WTC11 (cell line): ENCODE results near the gene GNA12. TPM values are rescaled to one million over a fixed set of nuclear protein-coding genes. Genes with fewer than 3 reads are reported as not detected.

ENCODE experiments used
- ATAC-seq: fragments of 200-7000 bp; cut with Tn5 transposase; 2 replicates; pipeline ENCODE4 v1.10.0; 2021; ENCODE audit warnings: mild to moderate bottlenecking, moderate library complexity
- CTCF ChIA-PET: fragments of 300-600 bp; sonication (Branson Sonifier 250); formaldehyde crosslinking; loops from one replicate; lab custom pipeline; 2021; ENCODE audit warnings: antibody characterized with exemption; lab: Charles Lee
- POLR2A ChIA-PET: fragments of 350-600 bp; sonication (Branson Sonifier 250); formaldehyde crosslinking; loops from one replicate; lab custom pipeline; 2021; ENCODE audit warnings: antibody characterized with exemption; lab: Charles Lee
- DNase-seq: peaks from one replicate; pipeline ENCODE4 v3.0.0; 2021; ENCODE audit warnings: low spot score
- H3K27ac Mint-ChIP-seq: 2 replicates; pipeline ENCODE4 v1.8.0; 2021; ENCODE audit warnings: mixed read lengths
- H3K27me3 Mint-ChIP-seq: 2 replicates; pipeline ENCODE4 v1.8.0; 2021; ENCODE audit warnings: low read depth, mild to moderate bottlenecking, moderate library complexity, mixed read lengths
- H3K36me3 Mint-ChIP-seq: 2 replicates; pipeline ENCODE4 v1.8.0; 2021; ENCODE audit warnings: mixed read lengths
- H3K4me1 Mint-ChIP-seq: 2 replicates; pipeline ENCODE4 v1.8.0; 2022; ENCODE audit warnings: mixed read lengths
- H3K4me3 Mint-ChIP-seq: 2 replicates; pipeline ENCODE4 v1.8.0; 2021; ENCODE audit warnings: mild to moderate bottlenecking, moderate library complexity, mixed read lengths
- H3K9me3 Mint-ChIP-seq: 2 replicates; pipeline ENCODE4 v1.8.0; 2021; ENCODE audit warnings: mixed read lengths
- CREB1 ChIP-seq: sonication (generic); formaldehyde crosslinking; IDR thresholded peaks from 2 replicates; pipeline ENCODE4 v1.8.0; 2023; ENCODE audit warnings: mild to moderate bottlenecking, missing genetic modification reagents
- EMX1 ChIP-seq: fragments of 250-450 bp; sonication (Bioruptor Pico); IDR thresholded peaks from 2 replicates; pipeline ENCODE4 v1.8.0; 2021; ENCODE audit warnings: mild to moderate bottlenecking
- FOXP1 ChIP-seq: sonication (generic); formaldehyde crosslinking; IDR thresholded peaks from 2 replicates; pipeline ENCODE4 v1.8.0; 2022; ENCODE audit warnings: missing genetic modification reagents, mild to moderate bottlenecking, moderate library complexity, borderline replicate concordance
- HMGA2 ChIP-seq: fragments of 250-450 bp; sonication (Bioruptor Pico); IDR thresholded peaks from 2 replicates; pipeline ENCODE4 v1.4.0; 2021; ENCODE audit warnings: mild to moderate bottlenecking, moderate library complexity
- NFYB ChIP-seq: sonication (generic); formaldehyde crosslinking; conservative IDR thresholded peaks from 2 replicates; pipeline ENCODE4 v1.8.0; 2022; ENCODE audit warnings: low read depth, missing genetic modification reagents
- NR1H2 ChIP-seq: sonication (generic); formaldehyde crosslinking; IDR thresholded peaks from 2 replicates; pipeline ENCODE4 v1.9.0; 2021; ENCODE audit warnings: mild to moderate bottlenecking, moderate library complexity, missing genetic modification reagents
- ZNF232 ChIP-seq: sonication (generic); formaldehyde crosslinking; IDR thresholded peaks from 2 replicates; pipeline ENCODE4 v1.8.0; 2022; ENCODE audit warnings: mild to moderate bottlenecking, missing genetic modification reagents
- total RNA-seq: library from RNA; stranded (reverse); gene quantifications from 3 replicates; pipeline ENCODE4 v1.2.3, GENCODE V29; 2021
- TF ChIP-seq, protein P1 (sequence below): sonication (generic); formaldehyde crosslinking; IDR thresholded peaks from 2 replicates; pipeline ENCODE4 v1.8.0; 2022; ENCODE audit warnings: missing genetic modification reagents
- TF ChIP-seq, protein P2 (sequence below): fragments of 250-450 bp; sonication (Bioruptor Pico); IDR thresholded peaks from 2 replicates; pipeline ENCODE4 v1.8.0; 2021; ENCODE audit warnings: mild to moderate bottlenecking
- TF ChIP-seq, protein P3 (sequence below): sonication (generic); formaldehyde crosslinking; IDR thresholded peaks from 2 replicates; pipeline ENCODE4 v1.8.1; 2023; ENCODE audit warnings: mild to moderate bottlenecking, missing genetic modification reagents, borderline replicate concordance
- TF ChIP-seq, protein P4 (sequence below): sonication (generic); formaldehyde crosslinking; IDR thresholded peaks from 2 replicates; pipeline ENCODE4 v1.8.1; 2023; ENCODE audit warnings: mild to moderate bottlenecking, missing genetic modification reagents, moderate library complexity
- TF ChIP-seq, protein P5 (sequence below): sonication (generic); formaldehyde crosslinking; IDR thresholded peaks from 2 replicates; pipeline ENCODE4 v1.8.1; 2022; ENCODE audit warnings: mild to moderate bottlenecking, missing genetic modification reagents, moderate library complexity, borderline replicate concordance
- TF ChIP-seq, protein P6 (sequence below): sonication (generic); formaldehyde crosslinking; conservative IDR thresholded peaks from 2 replicates; pipeline ENCODE4 v1.8.1; 2022; ENCODE audit warnings: mild to moderate bottlenecking, missing genetic modification reagents

GNA12 gene
- total RNA-seq, 1 experiment from 2014 or later = 99.6 TPM

DNA sequence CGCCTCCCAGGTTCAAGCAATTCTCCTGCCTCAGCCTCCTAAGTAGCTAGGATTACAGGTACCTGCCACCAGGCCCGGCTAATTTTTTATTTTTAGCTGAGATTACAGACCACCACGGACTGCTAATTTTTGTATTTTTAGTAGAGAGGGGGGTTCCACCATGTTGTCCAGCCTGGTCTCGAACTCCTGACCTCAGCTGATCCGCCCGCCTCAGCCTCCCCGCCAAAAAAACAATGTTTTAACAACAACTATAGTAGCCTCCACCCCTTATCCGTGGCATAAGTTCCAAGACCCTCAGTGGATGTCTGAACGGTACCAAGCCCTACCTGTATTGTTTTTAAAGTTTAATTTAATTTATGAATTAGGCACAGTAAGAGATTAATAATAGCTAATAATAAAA, 48.2 kb downstream of the GNA12 start:
- CTCF ChIA-PET = no interaction called here
- POLR2A ChIA-PET = no interaction called here

More for the DNA sequence above, 48.2 kb downstream of the GNA12 start:
- no peak for ATAC-seq
- TF ChIP-seq HMGA2 = no peak
- TF ChIP-seq, protein P1, sequence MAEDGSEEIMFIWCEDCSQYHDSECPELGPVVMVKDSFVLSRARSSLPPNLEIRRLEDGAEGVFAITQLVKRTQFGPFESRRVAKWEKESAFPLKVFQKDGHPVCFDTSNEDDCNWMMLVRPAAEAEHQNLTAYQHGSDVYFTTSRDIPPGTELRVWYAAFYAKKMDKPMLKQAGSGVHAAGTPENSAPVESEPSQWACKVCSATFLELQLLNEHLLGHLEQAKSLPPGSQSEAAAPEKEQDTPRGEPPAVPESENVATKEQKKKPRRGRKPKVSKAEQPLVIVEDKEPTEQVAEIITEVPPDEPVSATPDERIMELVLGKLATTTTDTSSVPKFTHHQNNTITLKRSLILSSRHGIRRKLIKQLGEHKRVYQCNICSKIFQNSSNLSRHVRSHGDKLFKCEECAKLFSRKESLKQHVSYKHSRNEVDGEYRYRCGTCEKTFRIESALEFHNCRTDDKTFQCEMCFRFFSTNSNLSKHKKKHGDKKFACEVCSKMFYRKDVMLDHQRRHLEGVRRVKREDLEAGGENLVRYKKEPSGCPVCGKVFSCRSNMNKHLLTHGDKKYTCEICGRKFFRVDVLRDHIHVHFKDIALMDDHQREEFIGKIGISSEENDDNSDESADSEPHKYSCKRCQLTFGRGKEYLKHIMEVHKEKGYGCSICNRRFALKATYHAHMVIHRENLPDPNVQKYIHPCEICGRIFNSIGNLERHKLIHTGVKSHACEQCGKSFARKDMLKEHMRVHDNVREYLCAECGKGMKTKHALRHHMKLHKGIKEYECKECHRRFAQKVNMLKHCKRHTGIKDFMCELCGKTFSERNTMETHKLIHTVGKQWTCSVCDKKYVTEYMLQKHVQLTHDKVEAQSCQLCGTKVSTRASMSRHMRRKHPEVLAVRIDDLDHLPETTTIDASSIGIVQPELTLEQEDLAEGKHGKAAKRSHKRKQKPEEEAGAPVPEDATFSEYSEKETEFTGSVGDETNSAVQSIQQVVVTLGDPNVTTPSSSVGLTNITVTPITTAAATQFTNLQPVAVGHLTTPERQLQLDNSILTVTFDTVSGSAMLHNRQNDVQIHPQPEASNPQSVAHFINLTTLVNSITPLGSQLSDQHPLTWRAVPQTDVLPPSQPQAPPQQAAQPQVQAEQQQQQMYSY (CRISPR knock-in tag) = no peak
- TF ChIP-seq, protein P2, sequence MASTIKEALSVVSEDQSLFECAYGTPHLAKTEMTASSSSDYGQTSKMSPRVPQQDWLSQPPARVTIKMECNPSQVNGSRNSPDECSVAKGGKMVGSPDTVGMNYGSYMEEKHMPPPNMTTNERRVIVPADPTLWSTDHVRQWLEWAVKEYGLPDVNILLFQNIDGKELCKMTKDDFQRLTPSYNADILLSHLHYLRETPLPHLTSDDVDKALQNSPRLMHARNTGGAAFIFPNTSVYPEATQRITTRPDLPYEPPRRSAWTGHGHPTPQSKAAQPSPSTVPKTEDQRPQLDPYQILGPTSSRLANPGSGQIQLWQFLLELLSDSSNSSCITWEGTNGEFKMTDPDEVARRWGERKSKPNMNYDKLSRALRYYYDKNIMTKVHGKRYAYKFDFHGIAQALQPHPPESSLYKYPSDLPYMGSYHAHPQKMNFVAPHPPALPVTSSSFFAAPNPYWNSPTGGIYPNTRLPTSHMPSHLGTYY (CRISPR knock-in tag) = no peak
- TF ChIP-seq, protein P3, sequence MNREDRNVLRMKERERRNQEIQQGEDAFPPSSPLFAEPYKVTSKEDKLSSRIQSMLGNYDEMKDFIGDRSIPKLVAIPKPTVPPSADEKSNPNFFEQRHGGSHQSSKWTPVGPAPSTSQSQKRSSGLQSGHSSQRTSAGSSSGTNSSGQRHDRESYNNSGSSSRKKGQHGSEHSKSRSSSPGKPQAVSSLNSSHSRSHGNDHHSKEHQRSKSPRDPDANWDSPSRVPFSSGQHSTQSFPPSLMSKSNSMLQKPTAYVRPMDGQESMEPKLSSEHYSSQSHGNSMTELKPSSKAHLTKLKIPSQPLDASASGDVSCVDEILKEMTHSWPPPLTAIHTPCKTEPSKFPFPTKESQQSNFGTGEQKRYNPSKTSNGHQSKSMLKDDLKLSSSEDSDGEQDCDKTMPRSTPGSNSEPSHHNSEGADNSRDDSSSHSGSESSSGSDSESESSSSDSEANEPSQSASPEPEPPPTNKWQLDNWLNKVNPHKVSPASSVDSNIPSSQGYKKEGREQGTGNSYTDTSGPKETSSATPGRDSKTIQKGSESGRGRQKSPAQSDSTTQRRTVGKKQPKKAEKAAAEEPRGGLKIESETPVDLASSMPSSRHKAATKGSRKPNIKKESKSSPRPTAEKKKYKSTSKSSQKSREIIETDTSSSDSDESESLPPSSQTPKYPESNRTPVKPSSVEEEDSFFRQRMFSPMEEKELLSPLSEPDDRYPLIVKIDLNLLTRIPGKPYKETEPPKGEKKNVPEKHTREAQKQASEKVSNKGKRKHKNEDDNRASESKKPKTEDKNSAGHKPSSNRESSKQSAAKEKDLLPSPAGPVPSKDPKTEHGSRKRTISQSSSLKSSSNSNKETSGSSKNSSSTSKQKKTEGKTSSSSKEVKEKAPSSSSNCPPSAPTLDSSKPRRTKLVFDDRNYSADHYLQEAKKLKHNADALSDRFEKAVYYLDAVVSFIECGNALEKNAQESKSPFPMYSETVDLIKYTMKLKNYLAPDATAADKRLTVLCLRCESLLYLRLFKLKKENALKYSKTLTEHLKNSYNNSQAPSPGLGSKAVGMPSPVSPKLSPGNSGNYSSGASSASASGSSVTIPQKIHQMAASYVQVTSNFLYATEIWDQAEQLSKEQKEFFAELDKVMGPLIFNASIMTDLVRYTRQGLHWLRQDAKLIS (CRISPR knock-in tag) = no peak
- TF ChIP-seq ZNF232 = no peak
- no peak for TF ChIP-seq NFYB
- TF ChIP-seq, protein P4, sequence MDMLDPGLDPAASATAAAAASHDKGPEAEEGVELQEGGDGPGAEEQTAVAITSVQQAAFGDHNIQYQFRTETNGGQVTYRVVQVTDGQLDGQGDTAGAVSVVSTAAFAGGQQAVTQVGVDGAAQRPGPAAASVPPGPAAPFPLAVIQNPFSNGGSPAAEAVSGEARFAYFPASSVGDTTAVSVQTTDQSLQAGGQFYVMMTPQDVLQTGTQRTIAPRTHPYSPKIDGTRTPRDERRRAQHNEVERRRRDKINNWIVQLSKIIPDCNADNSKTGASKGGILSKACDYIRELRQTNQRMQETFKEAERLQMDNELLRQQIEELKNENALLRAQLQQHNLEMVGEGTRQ = no peak
- TF ChIP-seq, protein P5, sequence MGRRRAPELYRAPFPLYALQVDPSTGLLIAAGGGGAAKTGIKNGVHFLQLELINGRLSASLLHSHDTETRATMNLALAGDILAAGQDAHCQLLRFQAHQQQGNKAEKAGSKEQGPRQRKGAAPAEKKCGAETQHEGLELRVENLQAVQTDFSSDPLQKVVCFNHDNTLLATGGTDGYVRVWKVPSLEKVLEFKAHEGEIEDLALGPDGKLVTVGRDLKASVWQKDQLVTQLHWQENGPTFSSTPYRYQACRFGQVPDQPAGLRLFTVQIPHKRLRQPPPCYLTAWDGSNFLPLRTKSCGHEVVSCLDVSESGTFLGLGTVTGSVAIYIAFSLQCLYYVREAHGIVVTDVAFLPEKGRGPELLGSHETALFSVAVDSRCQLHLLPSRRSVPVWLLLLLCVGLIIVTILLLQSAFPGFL (CRISPR knock-in tag) = no peak
- TF ChIP-seq, protein P6, sequence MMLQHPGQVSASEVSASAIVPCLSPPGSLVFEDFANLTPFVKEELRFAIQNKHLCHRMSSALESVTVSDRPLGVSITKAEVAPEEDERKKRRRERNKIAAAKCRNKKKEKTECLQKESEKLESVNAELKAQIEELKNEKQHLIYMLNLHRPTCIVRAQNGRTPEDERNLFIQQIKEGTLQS (CRISPR knock-in tag) = no peak
- TF ChIP-seq EMX1 (CRISPR knock-in tag) = no peak
- no peak for TF ChIP-seq NR1H2 (CRISPR knock-in tag)
- no peak for TF ChIP-seq FOXP1 (CRISPR knock-in tag)
- no peak for TF ChIP-seq CREB1 (CRISPR knock-in tag)
- no peak for DNase-seq
- Mint-ChIP-seq H3K27me3 (no peaks in the 10 kb centered on the region), H3K9me3 (no peaks in the 10 kb centered on the region), H3K4me1 (peaks cover 42% of the 10 kb centered on the region), H3K36me3 (peaks cover 36% of the 10 kb centered on the region), H3K4me3 (no peak overlapping the region), H3K27ac (no peak overlapping the region)
